ENCODE results near the gene PLD6.
A peak's percentile ranks its signal among the peaks of the same experiment; 100 is the strongest.

PLD6 gene

GRCh38 chr17:17227608-17228520 is 21.7 kb upstream of the PLD6 start:
- no peak for DNase-seq (ENCODE audit: low read depth)

- no peak for DNase-seq (ENCODE audit: low read depth)
Observed at GRCh38 chr17:17226451-17227265, 20.5 kb upstream of the PLD6 start.

GRCh38 chr17:17225901-17226300 is 19.8 kb upstream of the PLD6 start:
- no peak for DNase-seq (ENCODE audit: low read depth)

- DNase-seq (ENCODE audit: low read depth), result no peak
Observed at GRCh38 chr17:17224137-17224536, 18.0 kb upstream of the PLD6 start.

GRCh38 chr17:17223736-17224135 is 17.6 kb upstream of the PLD6 start:
- DNase-seq (ENCODE audit: low read depth), result no peak

GRCh38 chr17:17221329-17221728 is 15.2 kb upstream of the PLD6 start:
- DNase-seq (ENCODE audit: low read depth), result no peak

GRCh38 chr17:17220529-17220928 is 14.4 kb upstream of the PLD6 start:
- no peak for DNase-seq (ENCODE audit: low read depth)

- no peak for DNase-seq (ENCODE audit: low read depth)
Observed at GRCh38 chr17:17217995-17218394, 11.9 kb upstream of the PLD6 start.

- no peak for DNase-seq (ENCODE audit: low read depth)
Observed at GRCh38 chr17:17216776-17217175, 10.6 kb upstream of the PLD6 start.

GRCh38 chr17:17216236-17216635 is 10.1 kb upstream of the PLD6 start:
- no peak for DNase-seq (ENCODE audit: low read depth)

GRCh38 chr17:17215575-17215974 is 9.4 kb upstream of the PLD6 start:
- DNase-seq (ENCODE audit: low read depth), result no peak

- no peak for DNase-seq (ENCODE audit: low read depth)
Observed at GRCh38 chr17:17214646-17215436, 8.7 kb upstream of the PLD6 start.

- DNase-seq (ENCODE audit: low read depth), result no peak
Observed at GRCh38 chr17:17213775-17214174, 7.6 kb upstream of the PLD6 start.

GRCh38 chr17:17207998-17208397 is 1.9 kb upstream of the PLD6 start:
- no peak for DNase-seq (ENCODE audit: low read depth)

GRCh38 chr17:17206913-17207335 is 791 bp upstream of the PLD6 start:
- no peak for DNase-seq (ENCODE audit: low read depth)

- DNase-seq (ENCODE audit: low read depth), result peak; percentile 42
Observed at GRCh38 chr17:17205368-17206123, 587 bp downstream of the PLD6 start.

- no peak for DNase-seq (ENCODE audit: low read depth)
Observed at GRCh38 chr17:17204635-17205231, 1.4 kb downstream of the PLD6 start.

- DNase-seq (ENCODE audit: low read depth), result no peak
Observed at GRCh38 chr17:17204041-17204591, 2.0 kb downstream of the PLD6 start.

- no peak for DNase-seq (ENCODE audit: low read depth)
Observed at GRCh38 chr17:17203173-17203730, 2.9 kb downstream of the PLD6 start.

GRCh38 chr17:17201907-17202306 is 4.2 kb downstream of the PLD6 start:
- DNase-seq (ENCODE audit: low read depth), result no peak
